Transverse colon (tissue), 4 donors: Measurements from ENCODE around the gene CDKN1B.

Source experiments
- CTCF ChIP-seq, 5 experiments: fragments of 200-600 bp in 3 of 5; fragments of 450-650 bp in 2 of 5; sonication (generic) in 3 of 5; IDR thresholded peaks; 1 replicate in 2 of 5; 2 replicates in 3 of 5; pipeline ENCODE4 v1.5.1; 2016 to 2017; ENCODE audit warnings: antibody characterized with exemption in 5 of 5, inconsistent platforms in 3 of 5, mild to moderate bottlenecking in 2 of 5, moderate library complexity in 1 of 5
- EP300 ChIP-seq: sonication (generic); formaldehyde crosslinking; IDR thresholded peaks from one replicate; pipeline ENCODE4 v1.6.1; 2017; ENCODE audit warnings: antibody characterized with exemption, low read depth
- POLR2A ChIP-seq: fragments of 450-650 bp; IDR thresholded peaks from one replicate; pipeline ENCODE4 v1.6.1; 2016; ENCODE audit warnings: antibody characterized with exemption, mild to moderate bottlenecking, moderate library complexity
- POLR2AphosphoS5 ChIP-seq, 3 donors: sonication (generic); formaldehyde crosslinking; IDR thresholded peaks; one replicate each; pipeline ENCODE4 v1.6.1; 2016; ENCODE audit warnings: antibody characterized with exemption in 3 of 3

- TF ChIP-seq CTCF (IDR thresholded peaks at IDR 0.05) (no peak), POLR2A (no peak), POLR2AphosphoS5 (IDR thresholded peaks at IDR 0.05) (peak in 1 of 3 donors; percentile 25), EP300 (no peak)
Observed at GRCh38 chr12:12744546-12745305, 27.6 kb downstream of the CDKN1B start.
